GM10847 (cell line): ENCODE results near the gene SLFN11.

ENCODE experiments used
- POLR2A ChIP-seq: IDR thresholded peaks from 2 replicates; pipeline ENCODE4 v1.6.1; 2011; ENCODE audit not compliant: insufficient read length; ENCODE audit errors: extremely low read depth

SLFN11 gene, protein sequence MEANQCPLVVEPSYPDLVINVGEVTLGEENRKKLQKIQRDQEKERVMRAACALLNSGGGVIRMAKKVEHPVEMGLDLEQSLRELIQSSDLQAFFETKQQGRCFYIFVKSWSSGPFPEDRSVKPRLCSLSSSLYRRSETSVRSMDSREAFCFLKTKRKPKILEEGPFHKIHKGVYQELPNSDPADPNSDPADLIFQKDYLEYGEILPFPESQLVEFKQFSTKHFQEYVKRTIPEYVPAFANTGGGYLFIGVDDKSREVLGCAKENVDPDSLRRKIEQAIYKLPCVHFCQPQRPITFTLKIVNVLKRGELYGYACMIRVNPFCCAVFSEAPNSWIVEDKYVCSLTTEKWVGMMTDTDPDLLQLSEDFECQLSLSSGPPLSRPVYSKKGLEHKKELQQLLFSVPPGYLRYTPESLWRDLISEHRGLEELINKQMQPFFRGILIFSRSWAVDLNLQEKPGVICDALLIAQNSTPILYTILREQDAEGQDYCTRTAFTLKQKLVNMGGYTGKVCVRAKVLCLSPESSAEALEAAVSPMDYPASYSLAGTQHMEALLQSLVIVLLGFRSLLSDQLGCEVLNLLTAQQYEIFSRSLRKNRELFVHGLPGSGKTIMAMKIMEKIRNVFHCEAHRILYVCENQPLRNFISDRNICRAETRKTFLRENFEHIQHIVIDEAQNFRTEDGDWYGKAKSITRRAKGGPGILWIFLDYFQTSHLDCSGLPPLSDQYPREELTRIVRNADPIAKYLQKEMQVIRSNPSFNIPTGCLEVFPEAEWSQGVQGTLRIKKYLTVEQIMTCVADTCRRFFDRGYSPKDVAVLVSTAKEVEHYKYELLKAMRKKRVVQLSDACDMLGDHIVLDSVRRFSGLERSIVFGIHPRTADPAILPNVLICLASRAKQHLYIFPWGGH

DNA sequence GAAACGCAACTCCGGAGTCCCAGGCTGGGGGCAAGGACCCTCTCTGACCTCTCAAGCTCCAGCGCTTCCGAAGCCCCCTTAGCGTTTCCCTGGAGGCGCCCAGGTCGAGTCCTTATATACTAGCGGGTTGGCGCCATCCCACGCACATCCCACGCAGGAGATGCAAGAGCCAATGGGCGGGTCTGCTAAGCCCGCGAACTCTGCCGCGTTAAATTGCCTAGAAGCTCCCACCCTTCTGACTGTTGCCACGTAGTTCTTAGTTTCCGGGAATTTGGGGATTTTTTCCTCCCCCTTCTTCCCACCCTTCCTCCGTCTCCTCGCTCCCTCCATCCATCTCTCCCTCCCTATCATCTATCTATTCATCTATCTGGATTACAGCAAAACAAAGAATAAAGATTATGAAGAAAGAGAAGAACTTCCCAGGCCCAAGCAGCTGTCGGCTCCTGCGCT lies at the start of gene SLFN11:
SLFN11 (minus strand) TSS at position 88 of the 450 bp plus-strand sequence. CDS start 9,814 bp downstream, outside the sequence.
- TF ChIP-seq POLR2A, result peak; percentile 93

GRCh38 chr17:35416659-35417058 lies 43.2 kb upstream of the SLFN11 start:
- no peak for TF ChIP-seq POLR2A

- no peak for TF ChIP-seq POLR2A
These were observed 40.8 kb upstream of the SLFN11 start for GRCh38 chr17:35414247-35414646.

- no peak for TF ChIP-seq POLR2A
These were observed 34.1 kb upstream of the SLFN11 start for GRCh38 chr17:35407531-35407930.

DNA sequence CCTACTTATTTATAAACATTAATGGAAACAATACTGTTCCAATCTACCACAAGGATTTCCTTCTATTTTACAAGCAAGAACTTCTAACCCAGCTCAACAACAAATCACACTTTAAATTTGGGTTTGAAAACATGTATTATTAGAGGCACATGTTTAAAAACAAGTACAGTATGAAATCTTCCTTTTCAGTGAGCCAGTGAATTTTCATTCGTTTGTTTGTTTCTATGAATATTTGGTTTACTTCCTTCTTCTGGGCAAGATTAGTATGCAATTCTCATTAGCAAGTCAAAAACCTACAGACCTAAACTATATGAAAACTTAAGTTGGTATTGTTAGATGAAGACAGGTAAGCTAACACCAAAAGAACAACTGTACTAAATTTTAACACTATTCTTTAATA lies 33.1 kb upstream of the SLFN11 start:
- no peak for TF ChIP-seq POLR2A

- no peak for TF ChIP-seq POLR2A
These were observed 30.9 kb upstream of the SLFN11 start for GRCh38 chr17:35404360-35404759.

GRCh38 chr17:35390663-35391062 lies 17.2 kb upstream of the SLFN11 start:
- no peak for TF ChIP-seq POLR2A

DNA sequence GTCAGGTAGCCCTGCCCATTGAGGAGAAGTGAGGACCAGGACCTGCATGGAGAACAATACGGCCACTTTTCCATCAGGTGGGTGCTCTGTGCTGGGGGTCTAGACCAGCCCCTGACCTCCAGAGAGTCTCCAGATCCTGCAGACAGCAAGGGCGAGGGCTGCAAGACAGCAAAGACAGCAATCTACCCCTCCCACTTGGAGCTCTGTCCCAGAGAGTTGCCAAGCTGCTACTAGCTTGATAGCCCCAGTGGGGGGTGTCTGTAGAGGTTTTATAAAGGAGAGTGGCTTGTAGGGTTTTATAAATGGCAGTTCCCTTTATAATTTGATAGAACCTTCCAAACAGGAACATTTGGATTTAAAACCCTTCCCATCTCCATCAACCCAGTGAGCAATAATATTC lies 16.7 kb upstream of the SLFN11 start:
- TF ChIP-seq POLR2A, result no peak

DNA sequence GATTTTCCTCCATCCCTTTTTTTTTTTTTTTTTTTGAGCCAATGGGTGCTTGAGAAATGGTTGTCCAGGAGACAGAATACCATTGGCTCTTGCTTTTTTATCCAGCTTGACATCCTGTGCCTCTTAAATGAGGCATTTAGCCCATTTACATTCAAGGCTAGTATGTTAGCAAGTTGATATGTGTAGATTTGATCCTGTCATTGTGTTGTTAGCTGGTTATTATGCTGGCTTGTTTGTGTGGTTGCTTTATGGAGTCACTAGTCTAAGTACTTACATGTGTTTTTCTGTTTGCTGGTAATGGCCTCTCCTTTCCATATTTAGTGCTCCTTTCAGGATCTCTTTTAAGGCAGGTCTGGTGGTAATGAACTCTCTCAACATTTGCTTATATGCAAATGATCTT lies 14.1 kb upstream of the SLFN11 start:
- TF ChIP-seq POLR2A, result no peak

DNA sequence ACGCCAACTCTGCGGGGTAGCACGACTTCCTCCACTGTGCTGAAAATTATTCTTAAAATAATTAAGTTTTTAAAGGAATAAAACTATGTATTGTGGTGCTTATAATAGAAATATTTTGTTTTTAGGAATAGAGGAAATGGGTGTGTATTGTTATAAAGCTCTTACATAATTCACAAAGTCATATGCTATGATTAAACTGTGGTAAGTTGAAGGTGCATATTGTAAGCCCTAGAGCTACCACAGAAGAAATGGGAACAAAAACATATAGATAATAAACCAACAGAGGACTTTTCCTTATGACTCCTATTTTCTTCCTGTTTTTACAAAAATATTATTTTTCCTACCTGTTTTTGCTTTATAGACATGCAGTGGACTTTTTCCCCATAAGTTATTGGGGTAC lies 4.3 kb upstream of the SLFN11 start:
- no peak for TF ChIP-seq POLR2A

DNA sequence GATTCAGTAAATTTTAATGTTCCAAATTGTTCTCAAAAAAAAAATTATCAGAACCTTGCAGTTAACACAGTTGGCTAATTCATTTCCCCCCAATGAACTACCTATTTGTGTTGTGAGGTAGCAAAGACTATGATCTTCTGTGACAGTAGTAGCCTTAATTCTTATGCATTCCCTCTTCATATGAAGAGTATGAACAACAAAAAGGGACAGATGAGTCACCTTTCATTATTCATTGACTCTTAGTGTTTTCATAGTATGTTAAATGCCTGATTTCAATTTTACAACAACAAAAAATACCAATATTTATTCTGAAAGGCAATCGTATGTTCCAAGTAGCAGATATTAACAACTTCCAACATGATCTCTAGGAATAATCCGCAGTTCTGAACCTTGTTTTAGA lies 3.6 kb upstream of the SLFN11 start:
- no peak for TF ChIP-seq POLR2A

GRCh38 chr17:35376245-35376644 lies 2.8 kb upstream of the SLFN11 start:
- TF ChIP-seq POLR2A, result no peak

DNA sequence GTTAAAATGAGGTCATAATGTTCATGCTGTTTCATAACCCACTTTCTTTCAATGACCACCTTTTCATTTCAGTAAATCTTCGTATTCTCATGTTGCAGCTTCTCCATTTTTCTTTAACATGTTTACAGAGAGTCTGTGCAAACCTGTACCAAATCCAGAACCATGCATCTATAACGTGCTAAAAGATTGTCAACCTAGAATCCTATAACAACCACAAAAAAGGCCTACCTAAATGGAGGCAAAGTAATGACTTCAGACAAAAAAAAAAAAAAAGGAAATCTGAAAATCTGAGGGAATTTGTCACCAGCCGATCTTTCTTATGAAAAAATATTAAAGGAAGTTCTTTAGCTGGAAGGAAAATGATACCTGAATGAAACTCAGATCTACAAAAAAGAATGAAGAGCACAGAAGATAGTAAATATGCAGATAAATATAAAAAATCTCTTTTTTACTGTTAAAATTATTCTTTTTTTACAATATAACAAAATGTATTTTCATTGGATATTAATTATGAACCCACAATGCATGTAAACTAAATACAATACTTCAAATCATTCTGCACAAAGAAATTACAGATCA lies 1.4 kb upstream of the SLFN11 start:
- TF ChIP-seq POLR2A, result no peak

DNA sequence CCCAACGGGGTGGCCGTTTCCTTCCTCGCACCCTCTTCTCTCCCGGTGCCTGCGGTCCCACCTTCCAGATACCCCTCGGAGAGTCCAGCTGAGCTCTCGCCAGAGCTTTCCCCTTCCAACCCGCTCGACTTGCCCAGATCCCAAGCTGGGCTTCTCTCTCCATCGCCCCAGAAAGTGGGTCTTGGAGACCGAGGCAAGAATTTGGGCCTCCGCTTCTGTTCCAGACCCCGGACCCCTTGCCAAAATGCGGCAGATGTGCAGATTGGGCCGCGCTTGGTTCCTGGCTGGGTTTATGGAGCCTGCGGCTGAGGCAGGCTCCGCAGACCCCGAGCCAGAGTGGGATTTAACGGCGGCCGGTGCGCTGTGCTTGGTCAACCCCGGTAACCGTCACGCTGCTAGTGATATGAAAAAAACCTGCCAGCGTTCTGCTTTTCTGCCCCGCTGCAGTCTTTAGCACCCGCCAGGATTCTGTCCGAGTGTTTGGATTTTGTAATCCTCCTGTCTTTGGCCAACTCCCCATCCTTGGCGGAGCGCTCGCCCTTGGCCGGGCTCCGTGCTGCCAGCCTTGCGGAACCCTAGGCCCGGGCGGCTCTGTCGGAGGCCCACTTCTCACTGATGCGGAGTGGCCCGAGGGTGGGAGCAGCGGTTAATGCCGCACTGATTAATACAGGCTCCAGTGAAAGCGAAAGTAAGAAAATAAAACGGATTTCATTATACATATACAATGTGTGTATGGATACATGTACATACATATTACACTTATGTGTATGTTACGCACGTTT lies 754 bp upstream of the SLFN11 start:
- TF ChIP-seq POLR2A, result no peak
